Fibroblast of skin of abdomen (primary cell): ENCODE data around the gene SFXN3. TPM values are rescaled to one million over a fixed set of nuclear protein-coding genes. Genes with fewer than 3 reads are reported as not detected.
A peak's percentile ranks its signal among the peaks of the same experiment; 100 is the strongest.

ENCODE experiments used
- DNase-seq: peaks from one replicate; pipeline ENCODE4 v3.0.0-alpha.2; 2013
- polyA plus RNA-seq, 2 experiments: library from polyadenylated mRNA; unstranded; fragments of 120-200 nt; gene quantifications; one replicate each; pipeline ENCODE4 v1.2.1, GENCODE V29; 2013; ENCODE audit not compliant: insufficient read length in 2 of 2

SFXN3 gene
- 50.9 TPM for polyA plus RNA-seq (2013, experiment 1 of 2; ENCODE audit: insufficient read length)
- polyA plus RNA-seq (2013, experiment 2 of 2; ENCODE audit: insufficient read length): 50.0 TPM

GRCh38 chr10:101031128-101031795 lies at the start of gene SFXN3, which contains the start of gene PDZD7:
Gene SFXN3, plus strand, starts transcription at chr10:101031234. Its CDS starts 3,461 bp downstream, at chr10:101034695.
Gene PDZD7, minus strand, starts transcription at chr10:101031129. Its CDS starts 910 bp downstream, at chr10:101030219.
- peak; percentile 94 for DNase-seq

- DNase-seq: no peak
Observed at GRCh38 chr10:100982916-100983830, 47.9 kb upstream of the SFXN3 start.

GRCh38 chr10:100983868-100984671 lies 47.0 kb upstream of the SFXN3 start:
- no peak for DNase-seq

- DNase-seq: no peak
Observed at GRCh38 chr10:100984672-100985177, 46.3 kb upstream of the SFXN3 start.

GRCh38 chr10:100985336-100985735 lies 45.7 kb upstream of the SFXN3 start:
- DNase-seq: no peak

- DNase-seq: no peak
Observed at GRCh38 chr10:100986623-100986951, 44.4 kb upstream of the SFXN3 start.

- DNase-seq: peak; percentile 70
Observed at GRCh38 chr10:100986952-100987684, 43.9 kb upstream of the SFXN3 start, which contains the start of the genes MRPL43 and TWNK. Gene MRPL43, minus strand, starts transcription at chr10:100987497. Its CDS starts 54 bp downstream, at chr10:100987443. Gene TWNK, plus strand, starts transcription at chr10:100987543. Its CDS starts 668 bp downstream, at chr10:100988211.

- DNase-seq: no peak
Observed at GRCh38 chr10:100987685-100988049, 43.4 kb upstream of the SFXN3 start.

GRCh38 chr10:100988166-100988565 lies 42.9 kb upstream of the SFXN3 start:
- DNase-seq: no peak

GRCh38 chr10:100989088-100989487 lies 41.9 kb upstream of the SFXN3 start:
- DNase-seq: no peak

GRCh38 chr10:100993986-100994708 lies 36.9 kb upstream of the SFXN3 start:
- DNase-seq: peak; percentile 47

- DNase-seq: peak; percentile 52
Observed at GRCh38 chr10:100995181-100995580, 35.9 kb upstream of the SFXN3 start.

- DNase-seq: no peak
Observed at GRCh38 chr10:100996678-100997359, 34.2 kb upstream of the SFXN3 start.

- peak; percentile 68 for DNase-seq
Observed at GRCh38 chr10:100997360-100998182, 33.5 kb upstream of the SFXN3 start.

- peak; percentile 82 for DNase-seq
Observed at GRCh38 chr10:100998183-100998990, 32.6 kb upstream of the SFXN3 start.

- peak; percentile 74 for DNase-seq
Observed at GRCh38 chr10:100998991-100999741, 31.9 kb upstream of the SFXN3 start.

GRCh38 chr10:100999742-101000126 lies 31.3 kb upstream of the SFXN3 start, which contains the start of gene LZTS2:
Gene LZTS2, plus strand, starts transcription at chr10:100999808. Its CDS starts 2,731 bp downstream, at chr10:101002539.
- DNase-seq: no peak
